K562 (cell line): ENCODE measurements around the gene PLIN5. TPM values are rescaled to one million over a fixed set of nuclear protein-coding genes. Genes with fewer than 3 reads are reported as not detected.
A peak's percentile ranks its signal among the peaks of the same experiment; 100 is the strongest.

Experiments used
- ADNP ChIP-seq: fragments of 200-800 bp; sonication (Bioruptor generic); IDR thresholded peaks from 2 replicates; pipeline ENCODE4 v1.6.1; 2016; ENCODE audit warnings: missing genetic modification characterization, missing compliant biosample characterization
- ATF3 ChIP-seq, 2 experiments: fragments of 450-650 bp in 1 of 2; sonication (generic) in 1 of 2; formaldehyde crosslinking in 1 of 2; IDR thresholded peaks in 1 of 2; conservative IDR thresholded peaks in 1 of 2; 2 replicates each; pipeline versions ENCODE4 v1.6.1 to v1.8.1; 2016 to 2023; ENCODE audit warnings: mild to moderate bottlenecking in 2 of 2, moderate library complexity in 2 of 2, inconsistent platforms in 1 of 2, missing genetic modification reagents in 1 of 2
- BCOR ChIP-seq: fragments of 450-650 bp; IDR thresholded peaks from 2 replicates; pipeline ENCODE4 v1.6.1; 2016
- BHLHE40 ChIP-seq: IDR thresholded peaks from 2 replicates; pipeline ENCODE4 v1.6.1; 2011; ENCODE audit warnings: low read length, improper control_type of control experiment
- CTBP1 ChIP-seq: fragments of 450-650 bp; IDR thresholded peaks from 2 replicates; pipeline ENCODE4 v1.6.1; 2016; ENCODE audit warnings: borderline replicate concordance
- HDAC1 ChIP-seq, 2 experiments: fragments of 450-650 bp; IDR thresholded peaks; 2 replicates each; pipeline ENCODE4 v1.6.1; 2016 to 2017; ENCODE audit warnings: inconsistent platforms in 1 of 2, mild to moderate bottlenecking in 1 of 2, moderate library complexity in 1 of 2
- KDM1A ChIP-seq, 2 experiments: fragments of 450-650 bp; IDR thresholded peaks; 2 replicates each; pipeline ENCODE4 v1.6.1; 2016; ENCODE audit warnings: mild to moderate bottlenecking in 2 of 2
- NEUROD1 ChIP-seq: fragments of 150-350 bp; IDR thresholded peaks from 2 replicates; pipeline ENCODE4 v1.6.1; 2014; ENCODE audit warnings: borderline replicate concordance, low read length, low read depth; ENCODE audit not compliant: partially characterized antibody
- NR2F6 ChIP-seq: fragments of 450-650 bp; formaldehyde crosslinking; IDR thresholded peaks from 2 replicates; pipeline ENCODE4 v1.4.0; 2020; ENCODE audit warnings: mild to moderate bottlenecking
- PTRF ChIP-seq: fragments of 450-650 bp; IDR thresholded peaks from 2 replicates; pipeline ENCODE4 v1.6.1; 2016; ENCODE audit warnings: mild to moderate bottlenecking, missing genetic modification characterization, missing compliant biosample characterization
- RBM22 ChIP-seq: fragments of 200-400 bp; formaldehyde crosslinking; IDR thresholded peaks from 2 replicates; pipeline ENCODE4 v1.6.1; 2018; ENCODE audit warnings: low read length, low read depth; ENCODE audit not compliant: poor library complexity, severe bottlenecking
- SMARCB1 ChIP-seq: IDR thresholded peaks from 2 replicates; pipeline ENCODE4 v1.6.1; 2011; ENCODE audit warnings: improper control_type of control experiment, low read depth; ENCODE audit not compliant: insufficient read length
- TCF7L2 ChIP-seq: fragments of 150-350 bp; IDR thresholded peaks from 2 replicates; pipeline ENCODE4 v1.6.1; 2016; ENCODE audit warnings: low read depth, mild to moderate bottlenecking, low read length, moderate library complexity
- TFAP4 ChIP-seq: sonication (generic); formaldehyde crosslinking; IDR thresholded peaks from 2 replicates; pipeline ENCODE4 v1.8.0; 2022; ENCODE audit warnings: missing genetic modification reagents, mild to moderate bottlenecking, moderate library complexity, borderline replicate concordance
- ZEB2 ChIP-seq: fragments of 450-650 bp; IDR thresholded peaks from 2 replicates; pipeline ENCODE4 v1.6.1; 2016
- ZFP36 ChIP-seq: fragments of 150-350 bp; IDR thresholded peaks from 2 replicates; pipeline ENCODE4 v1.6.1; 2018; ENCODE audit warnings: low read length, low read depth; ENCODE audit not compliant: partially characterized antibody
- ZNF41 ChIP-seq: fragments of 250-450 bp; sonication (Bioruptor Pico); conservative IDR thresholded peaks from 2 replicates; pipeline ENCODE4 v1.4.0; 2020; ENCODE audit warnings: mild to moderate bottlenecking
- ZNF436 ChIP-seq: fragments of 250-450, 450-650 bp; sonication (Bioruptor Pico); formaldehyde crosslinking; IDR thresholded peaks from 2 replicates; pipeline ENCODE4 v1.7.0; 2020; ENCODE audit warnings: mild to moderate bottlenecking
- polyA plus RNA-seq, 8 experiments: library from polyadenylated mRNA; depleted of rRNA in 4 of 8; stranded (reverse) in 5 of 8; unstranded in 3 of 8; fragments of >200 nt; fragmentation: Nextera tagmentation in 2 of 8; fragmentation: Illumina TruSeq in 1 of 8; extraction: Ambion mirVana in 2 of 8; extraction: Trizol in 1 of 8; gene quantifications; 2 replicates each; pipeline versions ENCODE4 v1.2.1 to v1.2.3, GENCODE V29; 2011 to 2014; ENCODE audit warnings: inconsistent platforms in 1 of 8, missing spikeins in 1 of 8
- total RNA-seq, 7 experiments: library from RNA; depleted of rRNA in 6 of 7; stranded (reverse); fragments of >200 nt in 6 of 7; fragmentation: Illumina TruSeq in 2 of 7; extraction: Trizol in 2 of 7; gene quantifications; 2 replicates each; pipeline versions ENCODE4 v1.2.1 to v1.2.3, GENCODE V29; 2011 to 2021; ENCODE audit warnings: low replicate concordance in 1 of 7

PLIN5 gene
- total and polyA plus RNA-seq, 9 of the 15 experiments (the other 6 are each of a cell fraction or from before 2014, with no cell fraction given), result 0.04 to 1.3 (median 0.50) TPM

GRCh38 chr19:4578552-4579248 lies 43.7 kb upstream of the PLIN5 start (continued):
- peak; percentile 52; the same call in 1 of the 2 replicates for TF ChIP-seq ADNP
- TF ChIP-seq NEUROD1, result no peak
- TF ChIP-seq ZEB2, result peak; percentile 59; the same call in 1 of the 2 replicates
- TF ChIP-seq ATF3 (IDR thresholded peaks at IDR 0.05), result peak; percentile 58; the same call in 1 of the 2 replicates
- TF ChIP-seq ATF3 (CRISPR knock-in tag; conservative IDR thresholded peaks at IDR 0.05), result no peak
- peak; percentile 92 for TF ChIP-seq ZFP36
- TF ChIP-seq HDAC1 (IDR thresholded peaks at IDR 0.05), result peak in 1 of 2 experiments; percentile 55; a peak in 2 of 4 replicates
- no peak for TF ChIP-seq PTRF
- TF ChIP-seq KDM1A (IDR thresholded peaks at IDR 0.05), result peak; percentile 92 to 96
- TF ChIP-seq NR2F6 (CRISPR knock-in tag), result no peak
- TF ChIP-seq TFAP4 (CRISPR knock-in tag), result no peak; the same call in 1 of the 2 replicates
- TF ChIP-seq BHLHE40, result no peak
- peak; percentile 62; the same call in 1 of the 2 replicates for TF ChIP-seq CTBP1
- no peak for TF ChIP-seq RBM22
- TF ChIP-seq BCOR, result peak; percentile 99
- no peak for TF ChIP-seq ZNF436 (CRISPR knock-in tag)
- no peak for TF ChIP-seq ZNF41 (CRISPR knock-in tag)
- no peak for TF ChIP-seq TCF7L2
- TF ChIP-seq SMARCB1, result no peak
